Karpas-422 (cell line): ENCODE measurements around the gene MSL1. TPM values are rescaled to one million over a fixed set of nuclear protein-coding genes. Genes with fewer than 3 reads are reported as not detected.
A peak's percentile ranks its signal among the peaks of the same experiment; 100 is the strongest.

Source experiments
- DNase-seq: peaks from one replicate; pipeline ENCODE4 v3.0.0-alpha.2; 2015
- H2AFZ ChIP-seq: fragments of 200-600 bp; sonication (generic); 2 replicates; pipeline ENCODE4 v1.6.1; 2014; ENCODE audit warnings: antibody characterized with exemption, low read length, mixed read lengths
- H3K27ac ChIP-seq: fragments of 200-600 bp; sonication (generic); 2 replicates; pipeline ENCODE4 v1.5.1; 2014; ENCODE audit warnings: mild to moderate bottlenecking, low read length, moderate library complexity
- H3K27me3 ChIP-seq: fragments of 200-600 bp; sonication (generic); 2 replicates; pipeline ENCODE4 v1.6.1; 2014; ENCODE audit warnings: low read length, mixed read lengths
- H3K36me3 ChIP-seq: fragments of 200-600 bp; sonication (generic); 2 replicates; pipeline ENCODE4 v1.6.1; 2014; ENCODE audit warnings: low read length, mixed read lengths; ENCODE audit not compliant: insufficient read depth
- H3K4me1 ChIP-seq: fragments of 200-600 bp; sonication (generic); 2 replicates; pipeline ENCODE4 v1.6.1; 2014; ENCODE audit warnings: mild to moderate bottlenecking, low read length, mixed read lengths
- H3K4me2 ChIP-seq: fragments of 200-600 bp; sonication (generic); 2 replicates; pipeline ENCODE4 v1.6.1; 2014; ENCODE audit warnings: low read length, low read depth, mild to moderate bottlenecking; ENCODE audit not compliant: poor library complexity, severe bottlenecking
- H3K4me3 ChIP-seq: fragments of 200-600 bp; sonication (generic); 2 replicates; pipeline ENCODE4 v1.5.1; 2014; ENCODE audit warnings: mild to moderate bottlenecking, antibody characterized with exemption, low read length, mixed read lengths
- H3K79me2 ChIP-seq: fragments of 200-600 bp; sonication (generic); 2 replicates; pipeline ENCODE4 v1.6.1; 2014; ENCODE audit warnings: mild to moderate bottlenecking, low read length, mixed read lengths
- H3K9ac ChIP-seq: fragments of 200-600 bp; sonication (generic); 2 replicates; pipeline ENCODE4 v1.6.0; 2014; ENCODE audit warnings: low read length
- H3K9me2 ChIP-seq: fragments of 200-600 bp; sonication (generic), shearing (Covaris generic); replicated peaks from 2 replicates; pipeline ENCODE4 v1.6.0; 2014; ENCODE audit warnings: mild to moderate bottlenecking, low read length, moderate library complexity; ENCODE audit not compliant: insufficient read depth
- H3K9me3 ChIP-seq: fragments of 300-700, 200-600 bp; sonication (generic); 2 replicates; pipeline ENCODE4 v1.6.1; 2014; ENCODE audit warnings: low read length, mixed read lengths
- H4K20me1 ChIP-seq: fragments of 200-600 bp; sonication (generic); 2 replicates; pipeline ENCODE4 v1.6.1; 2014; ENCODE audit warnings: mild to moderate bottlenecking, antibody characterized with exemption, low read length, low read depth; ENCODE audit not compliant: insufficient read depth
- total RNA-seq: library from RNA; depleted of rRNA; stranded (reverse); fragments of >200 nt; shearing (Covaris generic); gene quantifications from 2 replicates; pipeline ENCODE4 v1.2.3, GENCODE V29; 2014; ENCODE audit warnings: low replicate concordance

Gene MSL1
- total RNA-seq, 1 experiment from 2014 or later = 48.6 TPM

DNA sequence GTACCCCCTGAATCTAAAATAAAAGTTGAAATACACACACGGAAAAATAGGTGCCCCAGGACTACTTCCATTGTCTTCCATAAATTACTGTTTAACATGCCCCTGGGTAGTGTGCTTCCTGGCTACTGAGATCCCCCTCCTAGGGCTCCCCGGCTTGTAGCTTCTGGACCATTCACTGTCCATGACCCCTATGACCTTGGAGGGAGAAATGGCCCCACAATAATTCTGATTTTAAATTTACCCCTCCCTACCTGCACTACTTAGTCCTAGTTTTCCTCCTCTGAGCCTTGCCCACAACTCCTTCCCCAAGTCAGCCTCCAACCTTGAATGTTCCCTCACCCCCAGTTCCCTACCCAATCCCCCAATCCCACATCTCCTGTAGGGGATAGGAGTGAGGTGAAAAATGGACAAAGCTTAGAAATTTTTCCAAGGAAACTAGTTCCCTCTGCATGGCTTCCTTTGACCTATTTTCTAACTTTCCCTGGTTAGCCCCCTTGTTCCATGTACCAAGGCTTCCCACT, 9.5 kb upstream of the MSL1 start:
- peak overlapping the region; percentile 80; the same call in 1 of the 2 replicates for H2AFZ ChIP-seq
- no peaks in the 10 kb centered on the region for H3K9me2 ChIP-seq
- peak overlapping the region; percentile 40; the same call in 1 of the 2 replicates for H3K4me3 ChIP-seq
- no peaks in the 10 kb centered on the region for H3K36me3 ChIP-seq
- DNase-seq = no peak
- H3K4me2 ChIP-seq = peak overlapping the region; percentile 60
- peak overlapping the region; percentile 49 for H3K9ac ChIP-seq
- H3K9me3 ChIP-seq = no peaks in the 10 kb centered on the region
- no peaks in the 10 kb centered on the region for H3K79me2 ChIP-seq
- H3K27ac ChIP-seq = no peak overlapping the region
- no peaks in the 10 kb centered on the region for H4K20me1 ChIP-seq
- no peaks in the 10 kb centered on the region for H3K27me3 ChIP-seq
- peaks cover 47% of the 10 kb centered on the region for H3K4me1 ChIP-seq

DNA sequence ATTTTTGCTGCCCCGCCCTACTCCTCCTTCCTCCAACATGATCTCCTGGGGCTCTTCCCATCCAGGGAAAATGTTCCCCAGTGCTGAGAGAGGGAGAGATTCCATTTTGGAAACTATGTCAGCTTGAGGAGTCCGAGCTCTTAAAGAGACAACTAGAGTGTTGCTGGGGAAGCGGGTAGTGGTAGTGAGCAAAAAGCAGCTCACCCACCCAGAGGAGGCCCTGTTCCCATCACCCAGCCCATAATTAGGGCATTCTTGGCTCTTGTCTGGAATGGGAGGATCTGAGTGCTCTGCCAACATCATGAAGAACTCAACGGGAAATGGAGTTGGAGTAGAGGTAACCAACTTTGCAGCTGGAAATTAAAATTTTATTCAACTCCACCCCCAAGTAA, 9.1 kb upstream of the MSL1 start:
- H3K9me3 ChIP-seq = no peaks in the 10 kb centered on the region
- H3K36me3 ChIP-seq = no peaks in the 10 kb centered on the region
- H3K4me3 ChIP-seq = no peak overlapping the region
- no peak overlapping the region for H3K27ac ChIP-seq
- no peaks in the 10 kb centered on the region for H3K27me3 ChIP-seq
- H3K79me2 ChIP-seq = no peaks in the 10 kb centered on the region
- peak overlapping the region; percentile 60 for H3K4me2 ChIP-seq
- H4K20me1 ChIP-seq = no peaks in the 10 kb centered on the region
- DNase-seq = no peak
- H3K9ac ChIP-seq = peak overlapping the region; percentile 18; the same call in 1 of the 2 replicates
- peak overlapping the region; percentile 22; the same call in 1 of the 2 replicates for H2AFZ ChIP-seq
- no peaks in the 10 kb centered on the region for H3K9me2 ChIP-seq
- peaks cover 42% of the 10 kb centered on the region for H3K4me1 ChIP-seq

- Histone ChIP-seq H3K4me1 (peaks cover 36% of the 10 kb centered on the region), H3K4me2 (peak overlapping the region; percentile 75), H3K79me2 (no peaks in the 10 kb centered on the region), H3K27me3 (no peaks in the 10 kb centered on the region), H3K36me3 (no peaks in the 10 kb centered on the region), H3K9me3 (no peaks in the 10 kb centered on the region), H3K9ac (peak overlapping the region; percentile 71), H2AFZ (peak overlapping the region; percentile 23; the same call in 1 of the 2 replicates), H3K9me2 (no peaks in the 10 kb centered on the region), H4K20me1 (no peaks in the 10 kb centered on the region), H3K4me3 (peak overlapping the region; percentile 61), H3K27ac (peak overlapping the region; percentile 57)
- DNase-seq = peak; percentile 99
Observed at GRCh38 chr17:40113110-40113906, 8.5 kb upstream of the MSL1 start.

DNA sequence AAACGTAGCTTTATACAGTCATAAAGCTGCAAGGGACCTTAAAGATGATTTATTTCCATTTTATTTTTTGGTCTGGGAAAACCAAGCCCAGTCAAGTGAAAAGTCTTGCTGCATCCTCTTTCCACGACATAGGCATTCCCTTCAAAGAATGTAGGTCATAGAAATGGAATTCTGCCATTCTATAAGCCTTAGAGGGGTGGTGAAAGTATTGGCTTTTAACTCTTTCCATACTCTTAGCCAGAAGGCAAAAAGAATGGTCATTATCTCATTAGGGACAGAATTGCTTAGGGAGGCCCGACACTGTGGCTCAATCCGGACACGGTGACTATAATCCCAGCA, 7.9 kb upstream of the MSL1 start:
- Histone ChIP-seq H2AFZ (0 out of 2 replicates have a peak overlapping the region, but pooled peaks have one; percentile 23), H3K9ac (peak overlapping the region; percentile 71)

GRCh38 chr17:40115101-40115436, 6.7 kb upstream of the MSL1 start:
- Histone ChIP-seq H3K4me3 (no peak overlapping the region), H3K9ac (no peak overlapping the region), H3K27ac (no peak overlapping the region), H3K9me3 (no peaks in the 10 kb centered on the region), H3K79me2 (no peaks in the 10 kb centered on the region), H3K27me3 (no peaks in the 10 kb centered on the region), H3K4me2 (no peak overlapping the region), H3K36me3 (no peaks in the 10 kb centered on the region), H2AFZ (no peak overlapping the region), H3K4me1 (peaks cover 34% of the 10 kb centered on the region), H3K9me2 (no peaks in the 10 kb centered on the region), H4K20me1 (no peaks in the 10 kb centered on the region)
- DNase-seq = no peak

More for the DNA sequence above, 7.9 kb upstream of the MSL1 start:
- Histone ChIP-seq H3K36me3 (no peaks in the 10 kb centered on the region), H3K4me3 (peak overlapping the region; percentile 61), H3K27me3 (no peaks in the 10 kb centered on the region), H3K9me3 (no peaks in the 10 kb centered on the region), H3K79me2 (no peaks in the 10 kb centered on the region), H3K4me1 (peaks cover 34% of the 10 kb centered on the region), H4K20me1 (no peaks in the 10 kb centered on the region), H3K27ac (peak overlapping the region; percentile 57), H3K9me2 (no peaks in the 10 kb centered on the region), H3K4me2 (peak overlapping the region; percentile 75)
- DNase-seq = no peak

DNA sequence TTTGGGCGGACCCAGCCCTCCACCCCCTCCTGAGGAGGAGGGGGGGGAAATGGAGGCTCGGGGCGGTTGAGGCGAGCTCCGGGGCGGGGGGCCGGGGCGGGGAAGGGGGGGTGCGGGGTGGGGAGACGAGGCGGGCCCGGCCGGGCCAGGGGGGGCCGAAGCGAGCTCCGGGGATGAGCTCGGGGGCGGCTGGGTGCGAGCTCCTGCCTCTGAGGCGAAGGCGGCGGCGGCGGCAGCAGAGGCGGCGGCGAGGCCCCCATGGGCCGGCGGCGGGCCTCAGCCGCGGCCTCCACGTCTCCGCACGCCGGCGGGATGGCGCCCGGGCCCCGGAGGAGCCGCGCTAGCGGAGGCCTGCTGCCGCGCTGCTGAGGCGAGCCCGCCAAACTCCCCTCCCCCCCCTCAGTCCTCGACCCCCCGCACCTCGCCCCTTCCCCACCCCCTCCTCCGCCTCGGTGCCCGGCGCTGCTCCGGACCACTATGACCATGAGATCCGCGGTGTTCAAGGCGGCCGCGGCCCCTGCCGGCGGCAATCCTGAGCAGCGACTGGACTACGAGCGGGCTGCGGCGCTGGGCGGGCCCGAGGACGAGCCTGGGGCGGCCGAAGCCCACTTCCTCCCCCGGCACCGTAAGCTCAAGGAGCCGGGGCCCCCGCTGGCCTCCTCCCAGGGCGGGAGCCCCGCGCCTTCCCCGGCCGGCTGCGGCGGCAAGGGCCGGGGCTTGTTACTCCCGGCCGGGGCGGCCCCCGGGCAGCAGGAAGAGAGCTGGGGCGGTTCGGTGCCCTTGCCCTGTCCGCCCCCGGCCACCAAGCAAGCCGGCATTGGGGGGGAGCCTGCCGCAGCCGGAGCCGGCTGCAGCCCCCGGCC, 596 bp downstream of the MSL1 start:
- peak overlapping the region; percentile 93 for H3K9ac ChIP-seq
- peak overlapping the region; percentile 87 for H3K4me2 ChIP-seq
- no peak overlapping the region for H2AFZ ChIP-seq
- H3K4me1 ChIP-seq = peaks cover 23% of the 10 kb centered on the region
- no peaks in the 10 kb centered on the region for H3K9me2 ChIP-seq
- peaks cover 4% of the 10 kb centered on the region; the same call in 1 of the 2 replicates for H4K20me1 ChIP-seq
- H3K9me3 ChIP-seq = no peaks in the 10 kb centered on the region
- no peaks in the 10 kb centered on the region for H3K27me3 ChIP-seq
- DNase-seq = peak; percentile 72
- peak overlapping the region; percentile 95 for H3K4me3 ChIP-seq
- H3K36me3 ChIP-seq = peaks cover 13% of the 10 kb centered on the region; the same call in 1 of the 2 replicates
- H3K79me2 ChIP-seq = peaks cover 52% of the 10 kb centered on the region
- peak overlapping the region; percentile 78 for H3K27ac ChIP-seq

DNA sequence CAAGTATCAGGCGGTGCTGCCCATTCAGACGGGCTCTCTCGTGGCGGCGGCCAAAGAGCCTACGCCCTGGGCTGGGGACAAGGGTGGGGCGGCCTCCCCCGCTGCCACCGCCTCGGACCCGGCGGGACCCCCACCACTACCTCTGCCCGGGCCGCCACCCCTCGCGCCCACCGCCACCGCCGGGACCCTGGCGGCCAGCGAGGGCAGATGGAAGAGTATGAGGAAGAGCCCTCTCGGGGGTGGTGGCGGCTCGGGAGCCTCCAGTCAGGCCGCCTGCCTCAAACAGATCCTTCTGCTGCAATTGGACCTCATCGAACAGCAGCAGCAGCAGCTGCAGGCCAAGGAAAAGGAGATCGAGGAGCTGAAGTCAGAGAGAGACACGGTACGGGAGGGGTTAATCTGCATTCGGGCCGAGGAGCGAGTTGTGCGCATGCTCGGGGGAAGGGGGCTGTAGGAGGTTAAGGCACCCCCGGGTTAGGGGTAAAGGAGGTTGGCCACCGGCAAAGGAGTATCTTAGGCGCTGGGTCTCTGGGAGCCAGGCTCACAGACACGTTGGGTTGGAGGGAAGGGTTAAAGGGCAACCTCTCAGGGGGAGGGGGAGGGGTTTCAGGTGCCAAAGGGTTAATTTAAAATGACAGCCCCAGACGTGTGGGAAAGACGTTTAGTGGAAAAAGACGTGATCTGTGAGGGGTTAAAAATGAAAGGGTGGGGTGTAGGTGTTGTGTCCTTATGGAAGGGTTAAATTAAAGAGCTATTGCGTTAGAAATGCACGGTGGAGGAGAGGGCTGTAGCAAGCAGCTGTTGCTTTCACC, 1.4 kb downstream of the MSL1 start:
- Histone ChIP-seq H3K4me3 (peak overlapping the region; percentile 95), H2AFZ (no peak overlapping the region), H3K9me3 (no peaks in the 10 kb centered on the region), H4K20me1 (peaks cover 4% of the 10 kb centered on the region; the same call in 1 of the 2 replicates), H3K79me2 (peaks cover 54% of the 10 kb centered on the region), H3K9ac (peak overlapping the region; percentile 93), H3K9me2 (no peaks in the 10 kb centered on the region), H3K4me1 (peaks cover 23% of the 10 kb centered on the region), H3K27me3 (no peaks in the 10 kb centered on the region), H3K27ac (peak overlapping the region; percentile 78), H3K36me3 (peaks cover 19% of the 10 kb centered on the region; the same call in 1 of the 2 replicates), H3K4me2 (peak overlapping the region; percentile 77)
- DNase-seq = peak; percentile 81
